Neuronal stem cell (in vitro differentiated cells): Measurements from ENCODE around the gene TUBGCP6.

ENCODE experiments used
- DNase-seq: peaks from one replicate; pipeline ENCODE4 v3.0.0-alpha.2; 2013; ENCODE audit warnings: low spot score
- H2AFZ ChIP-seq: one replicate; pipeline ENCODE4 v1.6.1; 2013; ENCODE audit warnings: mild to moderate bottlenecking, low read length, inconsistent platforms
- H2AK5ac ChIP-seq: 2 replicates; pipeline ENCODE4 v1.6.1; 2013; ENCODE audit warnings: low read depth, mild to moderate bottlenecking, inconsistent platforms, low read length, moderate library complexity, mixed read lengths
- H2BK120ac ChIP-seq: 2 replicates; pipeline ENCODE4 v1.6.1; 2013; ENCODE audit warnings: low read depth, mild to moderate bottlenecking, inconsistent platforms, low read length, moderate library complexity, mixed read lengths
- H2BK12ac ChIP-seq: one replicate; pipeline ENCODE4 v1.6.1; 2013; ENCODE audit warnings: low read length, inconsistent platforms
- H2BK15ac ChIP-seq: 2 replicates; pipeline ENCODE4 v1.6.1; 2013; ENCODE audit warnings: mild to moderate bottlenecking, low read length, inconsistent platforms, mixed read lengths
- H2BK5ac ChIP-seq: one replicate; pipeline ENCODE4 v1.6.1; 2013; ENCODE audit warnings: inconsistent platforms, mild to moderate bottlenecking, low read length, moderate library complexity
- H3K14ac ChIP-seq: one replicate; pipeline ENCODE4 v1.6.1; 2013; ENCODE audit warnings: low read length, inconsistent platforms
- H3K18ac ChIP-seq: 2 replicates; pipeline ENCODE4 v1.6.1; 2013; ENCODE audit warnings: low read length, inconsistent platforms
- H3K23ac ChIP-seq: 2 replicates; pipeline ENCODE4 v1.6.1; 2013; ENCODE audit warnings: low read depth, mild to moderate bottlenecking, mixed read lengths, low read length, inconsistent platforms; ENCODE audit not compliant: poor library complexity
- H3K27ac ChIP-seq: replicated peaks from 3 replicates; pipeline ENCODE4 v1.5.1; 2013; ENCODE audit warnings: low read length, inconsistent platforms
- H3K27me3 ChIP-seq, 3 experiments: 2 replicates each; pipeline ENCODE4 v1.6.1; 2013; ENCODE audit warnings: low read length in 3 of 3, mild to moderate bottlenecking in 2 of 3, inconsistent platforms in 1 of 3, low read depth in 1 of 3, mixed read lengths in 1 of 3, moderate library complexity in 1 of 3; ENCODE audit not compliant: control insufficient read depth in 3 of 3, insufficient read depth in 3 of 3
- H3K36me3 ChIP-seq, 2 donors: replicated peaks in 1 of 2; 2 replicates each; pipeline ENCODE4 v1.6.1; 2013; ENCODE audit warnings: low read length in 2 of 2; ENCODE audit not compliant: control insufficient read depth in 2 of 2, insufficient read depth in 2 of 2
- H3K4ac ChIP-seq: 2 replicates; pipeline ENCODE4 v1.6.1; 2013; ENCODE audit warnings: inconsistent platforms, mild to moderate bottlenecking, low read length, moderate library complexity
- H3K4me1 ChIP-seq, 2 donors: 1 replicate in 1 of 2; 2 replicates in 1 of 2; pipeline ENCODE4 v1.6.1; 2013; ENCODE audit warnings: low read length in 2 of 2, low read depth in 1 of 2; ENCODE audit not compliant: control insufficient read depth in 2 of 2, insufficient read depth in 1 of 2
- H3K4me2 ChIP-seq: one replicate; pipeline ENCODE4 v1.6.1; 2013; ENCODE audit warnings: mild to moderate bottlenecking, low read length, inconsistent platforms; ENCODE audit not compliant: insufficient read depth, poor library complexity, severe bottlenecking
- H3K4me3 ChIP-seq, 2 donors: 2 replicates each; pipeline ENCODE4 v1.5.1; 2013; ENCODE audit warnings: low read length in 2 of 2, mild to moderate bottlenecking in 2 of 2, inconsistent platforms in 1 of 2, moderate library complexity in 1 of 2
- H3K79me1 ChIP-seq: one replicate; pipeline ENCODE4 v1.6.1; 2013; ENCODE audit warnings: low read depth, mild to moderate bottlenecking, inconsistent platforms, low read length, moderate library complexity
- H3K9ac ChIP-seq: one replicate; pipeline ENCODE4 v1.6.1; 2013; ENCODE audit warnings: mild to moderate bottlenecking, low read depth, low read length, inconsistent platforms; ENCODE audit not compliant: poor library complexity
- H3K9me3 ChIP-seq, 2 donors: replicated peaks in 1 of 2; 2 replicates each; pipeline versions ENCODE3 to v1.6.1; 2013; ENCODE audit warnings: low read length in 2 of 2, mild to moderate bottlenecking in 2 of 2, inconsistent platforms in 1 of 2, low read depth in 1 of 2, mixed read lengths in 1 of 2, moderate library complexity in 1 of 2; ENCODE audit not compliant: control insufficient read depth in 2 of 2, insufficient read depth in 1 of 2
- H4K8ac ChIP-seq: one replicate; pipeline ENCODE4 v1.6.1; 2013; ENCODE audit warnings: low read depth, mild to moderate bottlenecking, inconsistent platforms, low read length, moderate library complexity
- H4K91ac ChIP-seq: one replicate; pipeline ENCODE4 v1.6.1; 2013; ENCODE audit warnings: low read length, low read depth, mild to moderate bottlenecking, inconsistent platforms; ENCODE audit not compliant: poor library complexity
- WGBS, 2 donors: extraction: QIAGEN DNeasy Blood & Tissue Kit; methylation state at CpG; one replicate each; pipeline ENCODE4 v1.1.7; 2013; ENCODE audit warnings: missing lambda C conversion rate in 2 of 2, mixed read lengths in 1 of 2; ENCODE audit not compliant: insufficient read length in 2 of 2, insufficient replicate concordance in 1 of 2; ENCODE audit errors: extremely low coverage in 2 of 2; 5-methylcytosine and 5-hydroxymethylcytosine counted together

The TUBGCP6 gene

DNA sequence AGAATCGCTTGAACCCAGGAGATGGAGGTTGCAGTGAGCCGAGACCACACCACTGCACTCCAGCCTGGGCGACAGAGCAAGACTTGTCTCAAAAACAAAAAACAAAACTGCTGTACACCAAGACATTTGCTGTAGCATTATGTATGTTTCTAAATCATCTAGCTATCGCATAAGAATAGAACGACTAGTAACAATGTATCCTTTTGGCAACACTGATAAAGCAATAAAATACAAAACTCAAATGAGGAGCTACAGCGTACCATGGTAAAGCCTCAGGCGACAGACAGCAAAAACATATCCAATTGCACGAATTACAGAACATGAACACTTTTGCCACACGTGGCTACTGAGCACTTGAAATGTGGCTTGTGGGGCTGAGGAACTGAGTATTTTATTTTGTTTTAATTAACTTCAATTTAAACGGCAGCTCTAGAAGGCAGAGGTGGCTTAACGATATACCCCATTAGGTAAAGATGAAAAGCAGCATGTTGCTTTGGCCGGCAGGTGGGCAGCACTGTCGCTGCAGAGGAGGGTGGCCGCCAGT is 2.3 kb downstream of the TUBGCP6 start:
- Histone ChIP-seq H3K4me2 (no peak overlapping the region), H3K9ac (no peak overlapping the region), H3K36me3 (peaks cover 23 to 35% of the 10 kb centered on the region in 2 donors), H3K18ac (no peak overlapping the region), H2AK5ac (no peak overlapping the region), H2BK12ac (no peak overlapping the region), H2AFZ (no peak overlapping the region), H4K91ac (no peak overlapping the region), H2BK15ac (no peak overlapping the region), H3K27ac (no peak overlapping the region), H2BK120ac (no peak overlapping the region), H3K79me1 (peaks cover 17% of the 10 kb centered on the region), H2BK5ac (no peak overlapping the region), H3K4me3 (peak overlapping the region in 1 of 2 donors; percentile 8), H3K27me3 (no peaks in the 10 kb centered on the region), H3K23ac (no peak overlapping the region), H3K4me1 (peaks cover 14 to 31% of the 10 kb centered on the region in 2 donors), H4K8ac (no peak overlapping the region), H3K4ac (no peak overlapping the region), H3K14ac (no peak overlapping the region), H3K9me3 (no peaks in the 10 kb centered on the region)
- no peak for DNase-seq
- no CpG with 5 or more reads among the region's 14 CpGs for WGBS, 2 donors

GRCh38 chr22:50238755-50239154 is 6.1 kb downstream of the TUBGCP6 start:
- Histone ChIP-seq H3K9ac (no peak overlapping the region), H2AFZ (no peak overlapping the region), H3K9me3 (peaks cover 0 to 5% of the 10 kb centered on the region in 2 donors), H2BK5ac (no peak overlapping the region), H2AK5ac (no peak overlapping the region), H2BK15ac (no peak overlapping the region), H3K18ac (no peak overlapping the region), H3K27me3 (peaks cover 0 to 3% (median 0%) of the 10 kb centered on the region in 3 experiments), H3K4me3 (no peak overlapping the region), H4K8ac (no peak overlapping the region), H2BK120ac (no peak overlapping the region), H3K23ac (no peak overlapping the region), H2BK12ac (no peak overlapping the region), H3K14ac (no peak overlapping the region), H3K36me3 (peaks cover 15 to 18% of the 10 kb centered on the region in 2 donors), H3K4me1 (peaks cover 9 to 14% of the 10 kb centered on the region in 2 donors), H3K4ac (no peak overlapping the region), H3K79me1 (peaks cover 35% of the 10 kb centered on the region), H3K27ac (no peak overlapping the region), H3K4me2 (no peak overlapping the region), H4K91ac (no peak overlapping the region)
- WGBS, 2 donors = no CpG with 5 or more reads among the region's 9 CpGs
- no peak for DNase-seq

- peak overlapping the region; percentile 43 for H3K23ac ChIP-seq
- DNase-seq = no peak
- no CpG with 5 or more reads among the region's 11 CpGs for WGBS, 2 donors
Observed at GRCh38 chr22:50236731-50237409, 8.0 kb downstream of the TUBGCP6 start.

DNA sequence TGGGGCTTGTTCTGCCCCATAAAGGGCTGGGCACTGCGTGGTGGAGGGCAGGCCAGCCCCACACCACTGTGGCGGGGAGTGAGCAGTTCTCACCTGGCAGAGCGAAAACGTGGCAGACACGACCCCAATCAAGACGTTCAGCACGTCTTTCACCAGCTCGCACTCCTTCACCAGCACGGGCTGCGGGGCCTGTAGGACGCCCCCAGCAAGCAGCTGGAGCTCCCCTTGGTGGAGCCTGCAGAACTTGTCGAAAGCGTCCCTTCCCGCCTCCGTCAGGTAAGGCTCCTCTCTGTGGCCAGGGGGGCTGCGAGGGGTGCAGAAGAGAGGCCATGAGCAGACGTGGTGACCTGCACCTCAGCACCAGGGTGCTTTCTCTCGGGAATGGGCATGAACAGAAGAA is 11.6 kb downstream of the TUBGCP6 start:
- Histone ChIP-seq H2AK5ac (no peak overlapping the region), H3K23ac (peak overlapping the region; percentile 6), H3K9me3 (peaks cover 0 to 5% of the 10 kb centered on the region in 2 donors), H2BK120ac (no peak overlapping the region), H4K8ac (no peak overlapping the region), H3K9ac (no peak overlapping the region), H4K91ac (no peak overlapping the region), H2BK12ac (no peak overlapping the region), H3K36me3 (peaks cover 12 to 26% of the 10 kb centered on the region in 2 donors), H3K4me3 (no peak overlapping the region), H3K18ac (no peak overlapping the region), H3K79me1 (peaks cover 29% of the 10 kb centered on the region), H3K4ac (no peak overlapping the region), H3K4me2 (no peak overlapping the region), H2BK15ac (no peak overlapping the region), H3K27ac (no peak overlapping the region), H3K4me1 (peaks cover 0 to 2% of the 10 kb centered on the region in 2 donors), H3K27me3 (peaks cover 0 to 3% (median 0%) of the 10 kb centered on the region in 3 experiments), H2BK5ac (no peak overlapping the region), H3K14ac (no peak overlapping the region), H2AFZ (no peak overlapping the region)
- WGBS, 2 donors = no CpG with 5 or more reads among the region's 18 CpGs
- DNase-seq = no peak

More at GRCh38 chr22:50236731-50237409, 8.0 kb downstream of the TUBGCP6 start:
- H3K9ac ChIP-seq = peak overlapping the region; percentile 21
- H2AK5ac ChIP-seq = no peak overlapping the region
- peaks cover 0 to 3% (median 0%) of the 10 kb centered on the region in 3 experiments for H3K27me3 ChIP-seq
- H4K91ac ChIP-seq = no peak overlapping the region
- no peak overlapping the region for H2BK15ac ChIP-seq
- no peak overlapping the region for H2AFZ ChIP-seq
- no peak overlapping the region for H3K4ac ChIP-seq
- no peak overlapping the region for H3K18ac ChIP-seq
- no peak overlapping the region for H2BK5ac ChIP-seq
- H4K8ac ChIP-seq = no peak overlapping the region
- H3K27ac ChIP-seq = no peak overlapping the region
- H3K4me1 ChIP-seq = peaks cover 2 to 5% of the 10 kb centered on the region in 2 donors
- H3K4me2 ChIP-seq = no peak overlapping the region
- H3K4me3 ChIP-seq = no peak overlapping the region
- no peak overlapping the region for H3K14ac ChIP-seq
- peaks cover 0 to 5% of the 10 kb centered on the region in 2 donors for H3K9me3 ChIP-seq
- H2BK12ac ChIP-seq = no peak overlapping the region
- H3K79me1 ChIP-seq = peaks cover 28% of the 10 kb centered on the region
- no peak overlapping the region for H2BK120ac ChIP-seq
- peaks cover 15 to 28% of the 10 kb centered on the region in 2 donors for H3K36me3 ChIP-seq
